HepG2 (cell line): Measurements from ENCODE around the gene ZNF8. TPM values are rescaled to one million over a fixed set of nuclear protein-coding genes. Genes with fewer than 3 reads are reported as not detected.

ENCODE experiments used
- DNMT1 ChIP-seq: sonication (generic); formaldehyde crosslinking; IDR thresholded peaks from 2 replicates; pipeline ENCODE4 v1.5.1; 2020; ENCODE audit warnings: mild to moderate bottlenecking, missing genetic modification reagents
- EHMT2 ChIP-seq: fragments of 200-600 bp; sonication (generic); IDR thresholded peaks from 2 replicates; pipeline ENCODE4 v1.7.0; 2017; ENCODE audit warnings: antibody characterized with exemption, low read depth, low read length, borderline replicate concordance
- FOXC1 ChIP-seq: sonication (generic); formaldehyde crosslinking; IDR thresholded peaks from 2 replicates; pipeline ENCODE4 v1.8.0; 2022; ENCODE audit warnings: mild to moderate bottlenecking, missing genetic modification reagents, borderline replicate concordance
- FUBP1 ChIP-seq: sonication (generic); formaldehyde crosslinking; IDR thresholded peaks from 2 replicates; pipeline ENCODE4 v1.5.1; 2020; ENCODE audit warnings: missing genetic modification reagents, mild to moderate bottlenecking, borderline replicate concordance
- MLXIP ChIP-seq: sonication (generic); formaldehyde crosslinking; IDR thresholded peaks from 2 replicates; pipeline ENCODE4 v1.9.0; 2021; ENCODE audit warnings: missing genetic modification reagents, borderline replicate concordance
- MTA3 ChIP-seq: sonication (generic); formaldehyde crosslinking; IDR thresholded peaks from 2 replicates; pipeline ENCODE4 v1.4.0; 2020; ENCODE audit warnings: missing genetic modification reagents
- PRDM15 ChIP-seq: sonication (generic); formaldehyde crosslinking; IDR thresholded peaks from 2 replicates; pipeline ENCODE4 v1.4.0; 2020; ENCODE audit warnings: missing genetic modification reagents
- ZBTB10 ChIP-seq: sonication (generic); formaldehyde crosslinking; IDR thresholded peaks from 2 replicates; pipeline ENCODE4 v1.4.0; 2020; ENCODE audit warnings: missing genetic modification reagents, borderline replicate concordance
- ZBTB3 ChIP-seq: sonication (generic); formaldehyde crosslinking; IDR thresholded peaks from 2 replicates; pipeline ENCODE4 v1.4.0; 2020; ENCODE audit warnings: low read depth, mild to moderate bottlenecking, moderate library complexity, missing genetic modification reagents, borderline replicate concordance
- ZNF557 ChIP-seq: sonication (generic); formaldehyde crosslinking; IDR thresholded peaks from 2 replicates; pipeline ENCODE4 v1.4.0; 2020; ENCODE audit warnings: missing genetic modification reagents
- ZNF569 ChIP-seq: sonication (generic); formaldehyde crosslinking; IDR thresholded peaks from 2 replicates; pipeline ENCODE4 v1.5.0; 2020; ENCODE audit warnings: mild to moderate bottlenecking, missing genetic modification reagents, moderate library complexity, borderline replicate concordance
- ZNF710 ChIP-seq: sonication (generic); formaldehyde crosslinking; IDR thresholded peaks from 2 replicates; pipeline ENCODE4 v1.5.0; 2020; ENCODE audit warnings: mild to moderate bottlenecking, missing genetic modification reagents, borderline replicate concordance
- ZNF75D ChIP-seq: sonication (generic); formaldehyde crosslinking; IDR thresholded peaks from 2 replicates; pipeline ENCODE4 v1.8.1; 2023; ENCODE audit warnings: missing genetic modification reagents, mild to moderate bottlenecking, borderline replicate concordance
- polyA plus RNA-seq, 8 experiments: library from polyadenylated mRNA; depleted of rRNA in 3 of 8; stranded (reverse) in 7 of 8; unstranded in 1 of 8; fragments of >200 nt; fragmentation: Illumina TruSeq in 4 of 8; extraction: Trizol in 4 of 8; gene quantifications; 2 replicates each; pipeline versions ENCODE4 v1.2.1 to v1.2.3, GENCODE V29; 2011 to 2016; ENCODE audit warnings: low read depth in 4 of 8, missing spikeins in 1 of 8, mixed read lengths in 1 of 8; ENCODE audit not compliant: insufficient read depth in 1 of 8
- total RNA-seq, 5 experiments: library from RNA; depleted of rRNA; stranded (reverse); fragments of >200 nt; fragmentation: Illumina TruSeq; extraction: Trizol; gene quantifications; 2 replicates each; pipeline ENCODE4 v1.2.3, GENCODE V29; 2016; ENCODE audit warnings: low read depth in 1 of 5

The ZNF8 gene
- total and polyA plus RNA-seq, 2 of the 13 experiments (the other 11 are each of a cell fraction or from before 2014, with no cell fraction given): 3.1 to 3.3 TPM

- TF ChIP-seq PRDM15 (no peak), ZNF557 (CRISPR knock-in tag) (no peak), ZNF75D (CRISPR knock-in tag) (no peak), EHMT2 (no peak; the same call in 1 of the 2 replicates), FOXC1 (CRISPR knock-in tag) (no peak), ZBTB10 (CRISPR knock-in tag) (no peak), ZNF569 (CRISPR knock-in tag) (no peak), MTA3 (no peak), FUBP1 (CRISPR knock-in tag) (no peak), DNMT1 (no peak), ZNF710 (CRISPR knock-in tag) (no peak), MLXIP (no peak), ZBTB3 (peak; percentile 63; the same call in 1 of the 2 replicates)
These were observed at the start of gene ZNF8 (continued) for GRCh38 chr19:58278541-58279041.
